Large intestine (tissue), 3 donors: Measurements from ENCODE around the gene CES2. TPM values are rescaled to one million over a fixed set of nuclear protein-coding genes. Genes with fewer than 3 reads are reported as not detected.
"Not testable (repeated sequence)": the region's sequence is repeated elsewhere in the genome, so short reads cannot be mapped to it uniquely, and the experiment has no call there.

Source experiments
- DNase-seq, 2 donors: peaks; one replicate each; pipeline versions ENCODE4 v3.0.0 to v3.0.0-alpha.2; 2013
- H3K27ac ChIP-seq: one replicate; pipeline ENCODE4 v1.5.1; 2013; ENCODE audit warnings: low read length
- H3K27me3 ChIP-seq: 2 replicates; pipeline ENCODE4 v1.6.1; 2013; ENCODE audit warnings: low read length; ENCODE audit not compliant: control insufficient read depth, insufficient read depth
- H3K36me3 ChIP-seq: 2 replicates; pipeline ENCODE4 v1.6.1; 2013; ENCODE audit warnings: low read length; ENCODE audit not compliant: control insufficient read depth, insufficient read depth
- H3K4me1 ChIP-seq: one replicate; pipeline ENCODE4 v1.6.1; 2013; ENCODE audit warnings: low read length; ENCODE audit not compliant: control insufficient read depth, insufficient read depth
- H3K4me3 ChIP-seq: one replicate; pipeline ENCODE4 v1.5.1; 2013; ENCODE audit warnings: low read length
- H3K9me3 ChIP-seq: one replicate; pipeline ENCODE4 v1.6.1; 2013; ENCODE audit warnings: mild to moderate bottlenecking, low read depth, low read length, moderate library complexity; ENCODE audit not compliant: control insufficient read depth
- WGBS: methylation state at CpG from one replicate; pipeline ENCODE4 v1.1.5; 2013; ENCODE audit warnings: low lambda C conversion rate; ENCODE audit not compliant: insufficient coverage; 5-methylcytosine and 5-hydroxymethylcytosine counted together
- polyA plus RNA-seq: library from polyadenylated mRNA; unstranded; fragments of 120-200 nt; gene quantifications from one replicate; pipeline ENCODE4 v1.2.1, GENCODE V29; 2013

The CES2 gene
- polyA plus RNA-seq, 1 donor: 181 TPM

DNA sequence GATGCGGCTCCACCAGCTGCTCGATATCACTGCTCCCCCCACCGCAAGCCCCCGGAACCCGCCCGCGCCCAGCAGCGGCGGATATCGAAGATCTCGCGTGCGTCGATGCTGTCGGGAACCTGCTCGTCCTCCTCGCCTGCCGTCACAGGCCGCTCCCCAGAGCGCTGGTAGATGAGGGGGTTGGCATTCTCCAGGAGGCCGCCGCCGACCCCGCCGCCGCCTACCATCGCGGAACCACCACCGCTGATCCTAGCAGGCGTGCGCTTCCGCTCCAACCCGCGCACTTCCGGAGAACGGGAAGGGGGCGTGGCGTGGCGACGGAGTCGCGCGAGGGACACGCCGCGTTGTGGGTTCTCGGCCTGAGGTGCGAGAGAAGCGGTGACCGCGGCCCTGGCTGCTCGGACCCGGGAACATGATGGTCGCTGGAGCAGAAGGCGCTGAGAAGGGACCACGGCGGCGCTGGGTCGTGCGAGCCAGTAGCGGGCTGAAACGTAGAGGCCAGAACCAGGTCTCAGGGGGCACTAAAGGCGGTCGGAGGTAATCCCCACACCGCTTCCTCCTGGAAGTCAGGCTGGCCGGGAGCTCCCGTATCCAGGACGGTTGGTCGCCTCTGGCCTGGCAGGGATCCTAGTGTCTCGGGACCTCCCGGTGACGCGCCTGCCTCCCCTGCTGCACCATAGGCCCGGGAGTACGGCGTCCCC, 1.0 kb upstream of the CES2 start, which contains the start of gene CIAO2B:
TSS of gene CIAO2B (minus strand) at position 265 of the 701 bp plus-strand sequence. CDS start at position 227, 38 bp downstream.
- Histone ChIP-seq H3K9me3 (no peaks in the 10 kb centered on the region), H3K27me3 (no peaks in the 10 kb centered on the region), H3K4me1 (peaks cover 41% of the 10 kb centered on the region), H3K4me3 (peak within 1 kb of the TSS; percentile 93), H3K27ac (peak within 1 kb of the TSS; percentile 96), H3K36me3 (peaks cover 28% of the 10 kb centered on the region)
- peak; percentile 91 to 94 for DNase-seq
- no CpG with 5 or more reads among the region's 76 CpGs for WGBS

DNA sequence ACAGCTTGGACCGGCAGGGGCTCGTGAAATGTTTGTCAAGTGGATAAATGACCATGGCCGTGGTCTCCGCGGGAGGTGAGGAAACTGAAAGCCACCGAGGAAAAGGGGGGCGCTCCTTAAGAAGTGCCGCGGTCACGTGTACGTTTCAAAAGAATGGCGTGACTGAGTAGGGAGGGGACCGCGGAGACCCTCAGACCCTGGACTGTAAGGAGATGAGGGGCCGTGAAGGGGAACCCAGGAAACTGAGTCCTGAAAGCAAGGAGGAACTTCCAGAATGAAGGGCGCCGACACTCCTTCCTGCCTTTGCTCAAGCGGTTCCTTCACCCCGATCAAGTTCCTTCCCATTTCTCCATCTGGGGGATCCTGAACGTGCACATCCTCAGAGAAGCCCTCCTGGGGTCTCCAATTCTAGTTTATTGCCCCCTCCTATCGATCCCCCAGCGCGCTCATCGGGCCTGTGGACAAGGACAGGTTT, 440 bp upstream of the CES2 start:
- peaks cover 33% of the 10 kb centered on the region for H3K36me3 ChIP-seq
- peak in 1 of 2 donors; percentile 51 for DNase-seq
- not testable (repeated sequence) for H3K9me3 ChIP-seq, H3K27me3 ChIP-seq
- no CpG with 5 or more reads among the region's 24 CpGs for WGBS
- peak overlapping the region; percentile 96 for H3K27ac ChIP-seq
- H3K4me3 ChIP-seq: peak overlapping the region; percentile 93
- peaks cover 41% of the 10 kb centered on the region for H3K4me1 ChIP-seq

DNA sequence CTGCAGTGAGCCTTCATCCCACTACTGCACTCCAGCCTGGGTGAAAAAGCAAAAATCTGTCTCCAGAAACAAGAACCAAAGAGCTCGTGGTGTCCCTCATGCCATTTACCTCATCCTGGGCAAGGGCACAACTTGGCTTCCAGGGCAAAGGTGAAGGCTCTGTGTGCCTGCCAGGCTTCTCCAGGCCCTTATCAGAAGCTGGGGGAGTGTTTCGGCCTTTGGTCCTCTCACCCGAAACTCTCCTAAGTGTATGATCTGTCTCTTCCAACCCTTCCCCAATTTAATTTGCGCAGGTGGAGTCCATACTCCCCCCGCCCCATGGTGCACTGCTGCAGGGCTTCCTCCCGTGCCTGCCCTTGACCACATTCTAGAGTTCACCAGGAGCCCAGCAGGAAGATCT, 1.1 kb downstream of the CES2 start:
- H3K27me3 ChIP-seq: no peaks in the 10 kb centered on the region
- peaks cover 41% of the 10 kb centered on the region for H3K4me1 ChIP-seq
- H3K36me3 ChIP-seq: peaks cover 47% of the 10 kb centered on the region
- H3K4me3 ChIP-seq: peak overlapping the region; percentile 93
- DNase-seq: peak in 1 of 2 donors; percentile 76
- no CpG with 5 or more reads among the region's 6 CpGs for WGBS
- peak overlapping the region; percentile 96 for H3K27ac ChIP-seq
- H3K9me3 ChIP-seq: no peaks in the 10 kb centered on the region

DNA sequence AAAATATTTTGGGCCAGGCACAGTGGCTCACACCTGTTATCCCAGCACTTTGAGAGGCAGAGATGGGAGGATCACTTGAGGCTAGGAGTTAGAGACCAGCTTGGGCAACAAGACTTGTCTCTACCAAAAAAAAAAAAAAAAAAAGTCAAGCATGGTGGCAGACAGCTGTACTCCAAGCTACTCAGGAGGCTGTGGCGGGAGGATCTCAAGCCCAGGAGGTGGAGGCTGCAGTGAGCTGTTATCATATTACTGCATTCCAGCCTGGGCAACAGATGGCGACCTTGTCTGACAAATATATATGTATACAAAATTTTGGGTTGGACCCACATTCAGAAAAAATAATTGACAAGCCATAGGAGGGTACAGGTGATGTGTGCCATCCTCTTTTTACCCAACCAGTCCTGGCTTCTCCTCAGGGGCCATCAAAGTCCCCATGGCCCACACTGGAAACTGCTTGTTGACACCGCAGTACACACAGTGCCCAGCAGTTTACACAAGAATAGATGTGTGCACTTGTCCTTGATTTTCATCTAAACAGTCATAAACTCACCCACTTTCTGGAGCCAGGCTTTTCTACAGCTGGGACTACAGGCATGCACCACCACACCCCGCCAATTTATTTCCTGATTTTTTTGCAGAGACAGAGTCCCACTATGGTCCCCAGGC, 1.7 kb downstream of the CES2 start:
- Histone ChIP-seq H3K27ac (peak overlapping the region; percentile 96), H3K36me3 (peaks cover 51% of the 10 kb centered on the region), H3K4me3 (peak overlapping the region; percentile 93), H3K4me1 (peaks cover 41% of the 10 kb centered on the region), H3K9me3 (no peaks in the 10 kb centered on the region), H3K27me3 (no peaks in the 10 kb centered on the region)
- no peak for DNase-seq
- no CpG with 5 or more reads among the region's 4 CpGs for WGBS

DNA sequence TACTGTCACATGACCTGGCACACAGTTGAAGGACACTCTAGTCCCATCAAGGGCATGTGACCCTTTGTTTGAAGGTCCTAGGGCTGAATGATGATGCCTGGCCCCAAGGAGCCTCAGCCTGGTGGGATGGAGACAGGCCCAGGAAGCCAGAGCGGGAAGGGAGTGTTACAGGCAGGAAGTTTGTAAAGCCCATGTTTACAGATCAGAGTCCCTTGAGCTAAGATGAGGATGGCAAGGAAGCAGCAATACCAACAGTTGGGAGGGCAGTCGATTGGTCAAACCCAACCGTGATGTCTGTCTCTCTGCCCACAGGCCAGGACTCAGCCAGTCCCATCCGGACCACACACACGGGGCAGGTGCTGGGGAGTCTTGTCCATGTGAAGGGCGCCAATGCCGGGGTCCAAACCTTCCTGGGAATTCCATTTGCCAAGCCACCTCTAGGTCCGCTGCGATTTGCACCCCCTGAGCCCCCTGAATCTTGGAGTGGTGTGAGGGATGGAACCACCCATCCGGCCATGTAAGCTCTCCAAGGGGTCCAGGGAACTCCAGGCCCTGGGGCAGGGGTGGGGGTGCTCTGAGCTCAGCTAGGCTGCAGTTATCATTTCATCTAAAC, 2.5 kb downstream of the CES2 start:
- Histone ChIP-seq H3K36me3 (peaks cover 53% of the 10 kb centered on the region), H3K9me3 (no peaks in the 10 kb centered on the region), H3K27ac (no peak overlapping the region), H3K4me3 (no peak overlapping the region), H3K27me3 (no peaks in the 10 kb centered on the region), H3K4me1 (peaks cover 34% of the 10 kb centered on the region)
- WGBS: no CpG with 5 or more reads among the region's 10 CpGs
- DNase-seq: no peak

DNA sequence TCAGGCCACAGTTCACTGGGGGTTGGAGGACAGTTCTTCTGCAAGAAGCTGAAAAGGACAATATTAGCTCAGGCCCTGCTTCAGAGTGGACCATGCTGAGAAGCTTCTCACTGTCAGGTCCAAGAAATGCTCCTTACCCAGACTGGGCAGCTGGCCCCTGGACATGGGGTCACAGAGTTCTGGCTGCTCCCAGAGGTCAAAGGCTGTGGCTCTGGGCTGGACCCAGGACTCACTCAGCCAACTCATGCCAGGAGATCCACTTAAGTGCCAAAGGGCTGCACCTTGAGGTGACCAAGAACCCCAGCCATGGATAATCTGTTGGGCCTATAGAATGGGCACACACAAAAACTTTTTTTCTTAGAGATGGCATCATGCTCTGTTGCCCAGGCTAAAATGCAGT, 4.0 kb downstream of the CES2 start:
- H3K27ac ChIP-seq: no peak overlapping the region
- no peaks in the 10 kb centered on the region for H3K27me3 ChIP-seq
- H3K4me1 ChIP-seq: peaks cover 27% of the 10 kb centered on the region
- H3K36me3 ChIP-seq: peaks cover 66% of the 10 kb centered on the region
- H3K4me3 ChIP-seq: no peak overlapping the region
- DNase-seq: no peak
- H3K9me3 ChIP-seq: no peaks in the 10 kb centered on the region

DNA sequence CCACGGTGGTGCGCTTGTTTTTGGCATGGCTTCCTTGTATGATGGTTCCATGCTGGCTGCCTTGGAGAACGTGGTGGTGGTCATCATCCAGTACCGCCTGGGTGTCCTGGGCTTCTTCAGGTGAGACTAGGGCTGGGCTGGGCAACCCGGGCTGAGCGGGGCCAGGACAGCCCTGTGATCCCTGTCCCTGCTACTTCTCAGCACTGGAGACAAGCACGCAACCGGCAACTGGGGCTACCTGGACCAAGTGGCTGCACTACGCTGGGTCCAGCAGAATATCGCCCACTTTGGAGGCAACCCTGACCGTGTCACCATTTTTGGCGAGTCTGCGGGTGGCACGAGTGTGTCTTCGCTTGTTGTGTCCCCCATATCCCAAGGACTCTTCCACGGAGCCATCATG, 4.9 kb downstream of the CES2 start:
- DNase-seq: no peak
- no CpG with 5 or more reads among the region's 16 CpGs for WGBS
- no peak overlapping the region for H3K27ac ChIP-seq
- H3K9me3 ChIP-seq: no peaks in the 10 kb centered on the region
- H3K27me3 ChIP-seq: no peaks in the 10 kb centered on the region
- H3K4me3 ChIP-seq: no peak overlapping the region
- peaks cover 27% of the 10 kb centered on the region for H3K4me1 ChIP-seq
- peaks cover 66% of the 10 kb centered on the region for H3K36me3 ChIP-seq

DNA sequence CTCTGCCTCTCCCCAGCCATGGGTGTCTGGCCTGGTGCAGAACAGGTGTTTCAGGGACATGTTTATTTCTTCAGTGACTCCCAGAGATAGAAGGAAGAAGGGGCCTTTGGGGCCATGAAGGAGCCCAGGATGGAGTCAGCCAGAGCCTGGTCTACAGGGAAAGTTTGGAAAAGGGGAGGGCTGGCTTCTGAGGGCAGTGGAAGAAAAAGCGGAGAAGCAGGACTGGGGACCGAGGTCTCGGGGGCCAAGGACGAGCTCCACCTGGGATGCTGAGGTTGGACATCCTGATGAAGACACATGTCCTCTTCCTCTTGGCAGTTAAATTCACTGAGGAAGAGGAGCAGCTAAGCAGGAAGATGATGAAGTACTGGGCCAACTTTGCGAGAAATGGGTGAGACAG, 7.7 kb downstream of the CES2 start:
- Histone ChIP-seq H3K27ac (no peak overlapping the region), H3K27me3 (peaks cover under 1% of the 10 kb centered on the region), H3K4me1 (peaks cover 13% of the 10 kb centered on the region), H3K4me3 (no peak overlapping the region), H3K36me3 (peaks cover 61% of the 10 kb centered on the region), H3K9me3 (no peaks in the 10 kb centered on the region)
- no peak for DNase-seq
- WGBS: no CpG with 5 or more reads among the region's 5 CpGs

DNA sequence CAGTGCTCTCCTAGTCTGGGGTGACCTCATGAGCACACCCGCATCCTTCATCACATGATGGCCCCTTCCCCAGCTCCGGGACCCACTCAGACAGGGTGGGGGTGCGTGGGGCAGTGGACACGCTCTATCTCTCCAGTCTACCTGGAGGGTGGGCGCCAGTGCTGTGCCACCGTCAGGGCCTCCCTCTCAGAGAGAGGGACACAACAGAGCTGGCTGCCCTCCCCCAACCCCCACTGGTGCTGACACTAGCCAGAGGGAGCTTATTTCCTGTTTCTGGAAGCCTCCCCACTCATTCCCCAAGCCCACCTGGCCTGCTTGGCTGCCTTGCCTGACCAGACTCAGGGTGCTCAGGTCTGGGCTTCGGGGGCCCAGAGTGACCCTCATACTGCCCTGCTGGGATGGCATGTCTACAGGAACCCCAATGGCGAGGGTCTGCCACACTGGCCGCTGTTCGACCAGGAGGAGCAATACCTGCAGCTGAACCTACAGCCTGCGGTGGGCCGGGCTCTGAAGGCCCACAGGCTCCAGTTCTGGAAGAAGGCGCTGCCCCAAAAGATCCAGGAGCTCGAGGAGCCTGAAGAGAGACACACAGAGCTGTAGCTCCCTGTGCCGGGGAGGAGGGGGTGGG, 8.2 kb downstream of the CES2 start:
- H3K4me3 ChIP-seq: no peak overlapping the region
- no peaks in the 10 kb centered on the region for H3K9me3 ChIP-seq
- no peak for DNase-seq
- peaks cover 56% of the 10 kb centered on the region for H3K36me3 ChIP-seq
- H3K27me3 ChIP-seq: peaks cover 6% of the 10 kb centered on the region
- WGBS: no CpG with 5 or more reads among the region's 15 CpGs
- H3K4me1 ChIP-seq: peaks cover 11% of the 10 kb centered on the region
- no peak overlapping the region for H3K27ac ChIP-seq

DNA sequence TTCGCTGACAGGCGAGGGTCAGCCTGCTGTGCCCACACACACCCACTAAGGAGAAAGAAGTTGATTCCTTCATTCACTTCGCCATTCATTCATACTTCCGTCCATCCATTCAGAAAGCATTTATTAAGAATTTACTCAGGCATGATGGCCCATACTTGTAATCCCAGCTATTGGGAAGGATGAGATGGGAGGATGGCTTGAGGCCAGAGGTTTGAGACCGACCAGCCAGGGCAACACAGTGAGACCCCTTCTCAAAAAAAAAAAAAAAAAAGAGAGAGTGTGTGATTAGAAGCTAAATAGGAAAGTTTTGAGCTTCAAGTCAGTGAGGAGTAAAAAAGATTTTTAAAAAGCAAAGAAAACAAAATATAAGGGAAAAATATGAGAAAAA, 8.7 kb downstream of the CES2 start:
- Histone ChIP-seq H3K4me3 (no peak overlapping the region), H3K27ac (no peak overlapping the region), H3K9me3 (no peaks in the 10 kb centered on the region), H3K4me1 (peaks cover 16% of the 10 kb centered on the region), H3K36me3 (peaks cover 51% of the 10 kb centered on the region), H3K27me3 (peaks cover 11% of the 10 kb centered on the region)
- WGBS: 100% methylated on average over 3 of the region's 5 CpGs
- no peak for DNase-seq
